Thymus (tissue), 11 donors: Measurements from ENCODE around the gene OBSL1. TPM values are rescaled to one million over a fixed set of nuclear protein-coding genes. Genes with fewer than 3 reads are reported as not detected.
A peak's percentile ranks its signal among the peaks of the same experiment; 100 is the strongest.

Experiments used
- DNase-seq, 9 donors: peaks; one replicate each; pipeline ENCODE4 v3.0.0-alpha.2; 2013; ENCODE audit warnings: low spot score in 9 of 9, low read depth in 6 of 9, missing footprints in 1 of 9
- H3K27ac ChIP-seq, 2 donors: one replicate each; pipeline ENCODE4 v1.5.1; 2013; ENCODE audit warnings: control low read depth in 1 of 2, low read depth in 1 of 2, low read length in 1 of 2, mild to moderate bottlenecking in 1 of 2, moderate library complexity in 1 of 2
- H3K27me3 ChIP-seq, 2 donors: one replicate each; pipeline ENCODE4 v1.5.1; 2013; ENCODE audit warnings: low read length in 1 of 2; ENCODE audit not compliant: control insufficient read depth in 2 of 2, insufficient read depth in 1 of 2
- H3K36me3 ChIP-seq, 2 donors: one replicate each; pipeline ENCODE4 v1.5.1; 2013; ENCODE audit warnings: low read length in 1 of 2, mild to moderate bottlenecking in 1 of 2, moderate library complexity in 1 of 2; ENCODE audit not compliant: control insufficient read depth in 2 of 2, insufficient read depth in 2 of 2
- H3K4me1 ChIP-seq, 2 donors: one replicate each; pipeline ENCODE4 v1.5.1; 2013; ENCODE audit warnings: low read length in 2 of 2; ENCODE audit not compliant: control insufficient read depth in 2 of 2, insufficient read depth in 2 of 2
- H3K4me3 ChIP-seq, 2 donors: one replicate each; pipeline ENCODE4 v1.5.1; 2013; ENCODE audit warnings: low read length in 2 of 2, control low read depth in 1 of 2, mild to moderate bottlenecking in 1 of 2
- H3K9me3 ChIP-seq, 2 donors: one replicate each; pipeline ENCODE4 v1.5.1; 2013; ENCODE audit warnings: low read length in 1 of 2, mild to moderate bottlenecking in 1 of 2; ENCODE audit not compliant: control insufficient read depth in 2 of 2, insufficient read depth in 1 of 2
- WGBS: extraction: QIAGEN DNeasy Blood & Tissue Kit; methylation state at CpG from one replicate; pipeline ENCODE4 v1.1.7; 2013; 5-methylcytosine and 5-hydroxymethylcytosine counted together
- polyA plus RNA-seq: library from polyadenylated mRNA; stranded (reverse); fragments of 200-250 nt; gene quantifications from one replicate; pipeline ENCODE4 v1.2.3, GENCODE V29; 2013
- total RNA-seq: library from RNA; stranded (reverse); fragments of 120-200 nt; gene quantifications from one replicate; pipeline ENCODE4 v1.2.4, GENCODE V29; 2013
- donor health status: healthy.

OBSL1 gene
- total and polyA plus RNA-seq, 2 donors, result 9.6 to 34.2 TPM

- Histone ChIP-seq H3K9me3 (peaks cover 1 to 3% of the 10 kb centered on the region in 2 donors), H3K27ac (no peak overlapping the region), H3K36me3 (no peaks in the 10 kb centered on the region), H3K4me3 (no peak overlapping the region), H3K4me1 (peaks cover 8 to 16% of the 10 kb centered on the region in 2 donors), H3K27me3 (peaks cover 21 to 54% of the 10 kb centered on the region in 2 donors)
- no peak for DNase-seq
- 96% methylated on average over 19 of the region's 19 CpGs for WGBS
These were observed 14.9 kb downstream of the OBSL1 start for GRCh38 chr2:219556413-219556812.

- no peak for DNase-seq
- Histone ChIP-seq H3K36me3 (no peaks in the 10 kb centered on the region), H3K4me1 (peaks cover 8 to 17% of the 10 kb centered on the region in 2 donors), H3K9me3 (peaks cover 1 to 3% of the 10 kb centered on the region in 2 donors), H3K4me3 (no peak overlapping the region), H3K27ac (no peak overlapping the region), H3K27me3 (peaks cover 25 to 56% of the 10 kb centered on the region in 2 donors)
- WGBS, result 94% methylated on average over 20 of the region's 20 CpGs
These were observed 15.4 kb downstream of the OBSL1 start for GRCh38 chr2:219555956-219556355.

GRCh38 chr2:219554350-219554749 is 17.0 kb downstream of the OBSL1 start:
- no peaks in the 10 kb centered on the region for H3K36me3 ChIP-seq
- no peak overlapping the region for H3K27ac ChIP-seq
- no peak for DNase-seq
- peaks cover 39 to 72% of the 10 kb centered on the region in 2 donors for H3K27me3 ChIP-seq
- peaks cover 1 to 3% of the 10 kb centered on the region in 2 donors for H3K9me3 ChIP-seq
- peaks cover 8 to 17% of the 10 kb centered on the region in 2 donors for H3K4me1 ChIP-seq
- WGBS, result 98% methylated on average over 15 of the region's 15 CpGs
- no peak overlapping the region for H3K4me3 ChIP-seq

- Histone ChIP-seq H3K4me3 (no peak overlapping the region), H3K4me1 (peaks cover 8 to 17% of the 10 kb centered on the region in 2 donors), H3K27me3 (peaks cover 39 to 78% of the 10 kb centered on the region in 2 donors), H3K36me3 (no peaks in the 10 kb centered on the region), H3K9me3 (peaks cover 1 to 3% of the 10 kb centered on the region in 2 donors), H3K27ac (no peak overlapping the region)
- no peak for DNase-seq
- 90% methylated on average over 12 of the region's 12 CpGs for WGBS
These were observed 17.8 kb downstream of the OBSL1 start for GRCh38 chr2:219553463-219553963.

GRCh38 chr2:219553168-219553417 is 18.2 kb downstream of the OBSL1 start:
- WGBS, result 45% methylated on average over 7 of the region's 7 CpGs
- no peak overlapping the region for H3K4me3 ChIP-seq
- peaks cover 1 to 3% of the 10 kb centered on the region in 2 donors for H3K9me3 ChIP-seq
- H3K27me3 ChIP-seq, result peaks cover 39 to 79% of the 10 kb centered on the region in 2 donors
- no peak for DNase-seq
- no peak overlapping the region for H3K27ac ChIP-seq
- H3K36me3 ChIP-seq, result no peaks in the 10 kb centered on the region
- peaks cover 8 to 17% of the 10 kb centered on the region in 2 donors for H3K4me1 ChIP-seq

- peak overlapping the region; percentile 40 to 71 for H3K4me3 ChIP-seq
- peak in 8 of 9 donors; percentile 32 to 77 (median 55) for DNase-seq
- peaks cover 8 to 17% of the 10 kb centered on the region in 2 donors for H3K4me1 ChIP-seq
- H3K9me3 ChIP-seq, result peaks cover 3% of the 10 kb centered on the region in 2 donors
- H3K36me3 ChIP-seq, result no peaks in the 10 kb centered on the region
- 3% methylated on average over 99 of the region's 99 CpGs for WGBS
- H3K27me3 ChIP-seq, result peaks cover 39 to 84% of the 10 kb centered on the region in 2 donors
- no peak overlapping the region for H3K27ac ChIP-seq
These were observed 18.8 kb downstream of the OBSL1 start for GRCh38 chr2:219552382-219553167.

- H3K9me3 ChIP-seq, result peaks cover 3% of the 10 kb centered on the region in 2 donors
- peaks cover 39 to 91% of the 10 kb centered on the region in 2 donors for H3K27me3 ChIP-seq
- H3K4me3 ChIP-seq, result peak overlapping the region; percentile 40 to 71
- no peaks in the 10 kb centered on the region for H3K36me3 ChIP-seq
- H3K4me1 ChIP-seq, result peaks cover 8 to 17% of the 10 kb centered on the region in 2 donors
- H3K27ac ChIP-seq, result no peak overlapping the region
- 7% methylated on average over 54 of the region's 54 CpGs for WGBS
- DNase-seq, result no peak
These were observed 19.6 kb downstream of the OBSL1 start for GRCh38 chr2:219551441-219552381.

GRCh38 chr2:219549619-219550018 is 21.7 kb downstream of the OBSL1 start:
- peaks cover 8 to 17% of the 10 kb centered on the region in 2 donors for H3K4me1 ChIP-seq
- DNase-seq, result no peak
- H3K9me3 ChIP-seq, result peaks cover 3% of the 10 kb centered on the region in 2 donors
- H3K4me3 ChIP-seq, result no peak overlapping the region
- 93% methylated on average over 9 of the region's 9 CpGs for WGBS
- no peaks in the 10 kb centered on the region for H3K36me3 ChIP-seq
- peaks cover 47 to 93% of the 10 kb centered on the region in 2 donors for H3K27me3 ChIP-seq
- H3K27ac ChIP-seq, result no peak overlapping the region

- Histone ChIP-seq H3K36me3 (no peaks in the 10 kb centered on the region), H3K4me1 (peaks cover 8 to 24% of the 10 kb centered on the region in 2 donors), H3K4me3 (no peak overlapping the region), H3K9me3 (peaks cover 3% of the 10 kb centered on the region in 2 donors), H3K27ac (no peak overlapping the region), H3K27me3 (peaks cover 50 to 93% of the 10 kb centered on the region in 2 donors)
- 96% methylated on average over 18 of the region's 18 CpGs for WGBS
- DNase-seq, result no peak
These were observed 22.3 kb downstream of the OBSL1 start for GRCh38 chr2:219548990-219549389.
